ENCODE data around the gene RASGRF2. TPM values are rescaled to one million over a fixed set of nuclear protein-coding genes. Genes with fewer than 3 reads are reported as not detected.

The RASGRF2 gene
- total and polyA plus RNA-seq, 3 experiments from 2014 or later: 11.1 to 13.5 (median 13.4) TPM

DNA sequence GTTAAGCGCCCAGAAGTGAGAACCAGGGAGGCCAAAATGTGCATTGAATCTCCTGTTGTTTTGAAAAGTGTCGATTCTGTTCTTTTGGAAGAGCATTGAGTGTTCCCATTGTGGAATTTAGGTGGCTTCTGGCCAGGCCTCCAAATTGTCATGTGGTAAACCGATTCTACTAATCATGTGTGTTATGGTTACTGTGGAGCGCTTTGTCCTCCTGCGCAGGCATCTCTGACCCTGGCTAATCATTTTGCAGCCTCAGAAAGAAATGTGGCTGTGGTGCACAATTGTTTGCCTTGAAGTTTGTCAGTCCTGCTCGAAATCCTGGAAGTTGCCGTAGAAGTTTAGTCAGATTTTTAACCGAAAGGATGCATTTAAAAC, 121.3 kb downstream of the RASGRF2 start:
- Histone ChIP-seq H3K4me3 (ENCODE audit: low read length) (no peak overlapping the region), H3K27me3 (ENCODE audit: insufficient read depth, low read length, poor library complexity, severe bottlenecking) (no peaks in the 10 kb centered on the region), H3K36me3 (ENCODE audit: insufficient read depth, low read length) (peaks cover 9% of the 10 kb centered on the region), H3K4me1 (ENCODE audit: insufficient read depth, low read length) (no peaks in the 10 kb centered on the region), H3K27ac (ENCODE audit: low read depth, low read length) (no peak overlapping the region), H3K9me3 (ENCODE audit: low read length) (no peaks in the 10 kb centered on the region)
- Mint-ChIP-seq H3K27me3 (peaks cover 0 to 3% of the 10 kb centered on the region in 2 donors), H3K9me3 (peaks cover 0 to 10% (median 8%) of the 10 kb centered on the region in 5 donors), H3K36me3 (peaks cover 24 to 73% (median 27%) of the 10 kb centered on the region in 3 donors), H3K4me3 (no peak overlapping the region), H3K27ac (no peak overlapping the region), H3K4me1 (peaks cover 3% of the 10 kb centered on the region in 3 donors)
- DNase-seq: no peak
- CTCF ChIA-PET: no interaction called here
- POLR2A ChIA-PET: no interaction called here

GRCh38 chr5:81086881-81087281, 126.7 kb downstream of the RASGRF2 start:
- no peaks in the 10 kb centered on the region for H3K4me1 ChIP-seq (ENCODE audit: insufficient read depth, low read length)
- H3K4me3 Mint-ChIP-seq: no peak overlapping the region
- peaks cover 6 to 75% (median 29%) of the 10 kb centered on the region in 3 donors for H3K36me3 Mint-ChIP-seq
- POLR2A ChIA-PET: no interaction called here
- H3K9me3 Mint-ChIP-seq: no peaks in the 10 kb centered on the region
- peaks cover 5% of the 10 kb centered on the region for H3K36me3 ChIP-seq (ENCODE audit: insufficient read depth, low read length)
- H3K9me3 ChIP-seq (ENCODE audit: low read length): no peaks in the 10 kb centered on the region
- H3K27me3 Mint-ChIP-seq: peaks cover 0 to 1% of the 10 kb centered on the region in 2 donors
- H3K27ac Mint-ChIP-seq: no peak overlapping the region
- H3K27me3 ChIP-seq (ENCODE audit: insufficient read depth, low read length, poor library complexity, severe bottlenecking): no peaks in the 10 kb centered on the region
- CTCF ChIA-PET: no interaction called here
- no peak overlapping the region for H3K27ac ChIP-seq (ENCODE audit: low read depth, low read length)
- H3K4me3 ChIP-seq (ENCODE audit: low read length): no peak overlapping the region
- H3K4me1 Mint-ChIP-seq: peaks cover 3% of the 10 kb centered on the region in 3 donors
- no peak for DNase-seq

DNA sequence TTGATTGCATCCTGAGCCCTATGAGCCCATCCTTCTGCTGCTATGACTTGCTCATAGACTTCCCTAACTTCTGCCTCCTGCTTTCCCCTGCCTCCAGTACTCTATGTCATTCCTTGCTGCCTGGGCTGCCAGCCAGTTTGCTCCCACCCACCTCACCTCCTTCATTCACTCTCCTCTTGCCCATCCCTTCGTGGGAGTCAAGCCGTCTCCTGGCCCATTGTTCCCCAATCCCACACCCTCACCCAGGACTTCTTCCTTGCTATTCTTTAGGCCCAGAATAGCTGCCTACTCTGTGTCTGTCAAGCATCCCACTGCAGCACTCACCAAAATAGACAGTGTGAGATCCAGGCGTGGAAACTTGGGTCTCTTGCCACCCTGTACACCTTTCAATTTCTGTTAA, 131.0 kb downstream of the RASGRF2 start:
- H3K9me3 ChIP-seq (ENCODE audit: low read length): no peaks in the 10 kb centered on the region
- no peaks in the 10 kb centered on the region for H3K27me3 ChIP-seq (ENCODE audit: insufficient read depth, low read length, poor library complexity, severe bottlenecking)
- peaks cover 12 to 69% (median 24%) of the 10 kb centered on the region in 3 donors for H3K36me3 Mint-ChIP-seq
- ChIA-PET POLR2A (no interaction called here), CTCF (no interaction called here)
- no peak overlapping the region for H3K4me3 Mint-ChIP-seq
- H3K27ac Mint-ChIP-seq: peak overlapping the region in 2 of 8 donors; percentile 2 to 18
- H3K27ac ChIP-seq (ENCODE audit: low read depth, low read length): no peak overlapping the region
- H3K4me1 ChIP-seq (ENCODE audit: insufficient read depth, low read length): no peaks in the 10 kb centered on the region
- no peaks in the 10 kb centered on the region for H3K27me3 Mint-ChIP-seq
- H3K36me3 ChIP-seq (ENCODE audit: insufficient read depth, low read length): peaks cover 5% of the 10 kb centered on the region
- H3K4me1 Mint-ChIP-seq: no peaks in the 10 kb centered on the region
- H3K9me3 Mint-ChIP-seq: no peaks in the 10 kb centered on the region
- no peak overlapping the region for H3K4me3 ChIP-seq (ENCODE audit: low read length)
- no peak for DNase-seq

- no peak overlapping the region for H3K4me3 Mint-ChIP-seq
- POLR2A ChIA-PET: no interaction called here
- H3K36me3 ChIP-seq (ENCODE audit: insufficient read depth, low read length): no peaks in the 10 kb centered on the region
- no peaks in the 10 kb centered on the region for H3K27me3 ChIP-seq (ENCODE audit: insufficient read depth, low read length, poor library complexity, severe bottlenecking)
- no peaks in the 10 kb centered on the region for H3K9me3 ChIP-seq (ENCODE audit: low read length)
- no peak overlapping the region for H3K27ac Mint-ChIP-seq
- DNase-seq: no peak
- no peaks in the 10 kb centered on the region for H3K4me1 ChIP-seq (ENCODE audit: insufficient read depth, low read length)
- H3K27ac ChIP-seq (ENCODE audit: low read depth, low read length): no peak overlapping the region
- H3K4me3 ChIP-seq (ENCODE audit: low read length): no peak overlapping the region
- peaks cover 9 to 51% (median 16%) of the 10 kb centered on the region in 3 donors for H3K36me3 Mint-ChIP-seq
- H3K27me3 Mint-ChIP-seq: no peaks in the 10 kb centered on the region
- no peaks in the 10 kb centered on the region for H3K9me3 Mint-ChIP-seq
- no peaks in the 10 kb centered on the region for H3K4me1 Mint-ChIP-seq
- CTCF ChIA-PET: no interaction called here
These were observed 133.5 kb downstream of the RASGRF2 start for GRCh38 chr5:81093536-81094196.

DNA sequence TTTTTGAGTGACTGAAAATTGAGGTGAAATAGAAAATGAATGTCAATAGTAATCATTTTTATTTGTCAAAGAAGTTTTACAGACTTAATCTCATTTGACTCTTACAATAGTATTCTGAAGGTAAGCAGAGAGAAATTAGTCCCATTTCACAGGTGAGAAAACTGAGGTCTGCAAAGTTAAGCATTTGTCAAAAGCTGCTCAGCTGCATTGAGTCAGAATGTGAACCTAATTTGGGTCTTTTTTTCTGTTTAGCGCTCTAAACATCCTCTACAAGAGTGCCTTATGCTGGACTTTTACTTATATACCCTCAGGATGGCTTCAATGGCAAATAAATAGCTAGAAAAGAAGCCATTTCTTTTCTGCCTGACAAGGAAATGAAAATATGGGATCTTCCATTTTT, 135.7 kb downstream of the RASGRF2 start:
- Histone ChIP-seq H3K27ac (ENCODE audit: low read depth, low read length) (no peak overlapping the region), H3K9me3 (ENCODE audit: low read length) (no peaks in the 10 kb centered on the region), H3K36me3 (ENCODE audit: insufficient read depth, low read length) (no peaks in the 10 kb centered on the region), H3K4me3 (ENCODE audit: low read length) (no peak overlapping the region), H3K27me3 (ENCODE audit: insufficient read depth, low read length, poor library complexity, severe bottlenecking) (no peaks in the 10 kb centered on the region), H3K4me1 (ENCODE audit: insufficient read depth, low read length) (no peaks in the 10 kb centered on the region)
- Mint-ChIP-seq H3K27ac (no peak overlapping the region), H3K27me3 (no peaks in the 10 kb centered on the region), H3K4me1 (no peaks in the 10 kb centered on the region), H3K9me3 (no peaks in the 10 kb centered on the region), H3K4me3 (no peak overlapping the region), H3K36me3 (peaks cover 9 to 53% (median 18%) of the 10 kb centered on the region in 3 donors)
- DNase-seq: no peak
- CTCF ChIA-PET: interaction anchor here (1.1 kb wide), 1 partner anchor 13 kb away, joined by 3 read pairs; no protein-coding TSS in a partner anchor
- POLR2A ChIA-PET: no interaction called here

- Mint-ChIP-seq H3K9me3 (no peaks in the 10 kb centered on the region), H3K4me3 (no peak overlapping the region), H3K4me1 (no peaks in the 10 kb centered on the region), H3K27ac (no peak overlapping the region), H3K27me3 (no peaks in the 10 kb centered on the region), H3K36me3 (peaks cover 6 to 46% (median 9%) of the 10 kb centered on the region in 3 donors)
- ChIA-PET CTCF (interaction anchor here (2.4 kb wide), 1 partner anchor 11 kb away, joined by 7 read pairs; no protein-coding TSS in a partner anchor), POLR2A (no interaction called here)
- no peak overlapping the region for H3K4me3 ChIP-seq (ENCODE audit: low read length)
- no peak overlapping the region for H3K27ac ChIP-seq (ENCODE audit: low read depth, low read length)
- no peaks in the 10 kb centered on the region for H3K36me3 ChIP-seq (ENCODE audit: insufficient read depth, low read length)
- H3K9me3 ChIP-seq (ENCODE audit: low read length): no peaks in the 10 kb centered on the region
- H3K4me1 ChIP-seq (ENCODE audit: insufficient read depth, low read length): no peaks in the 10 kb centered on the region
- DNase-seq: no peak
- no peaks in the 10 kb centered on the region for H3K27me3 ChIP-seq (ENCODE audit: insufficient read depth, low read length, poor library complexity, severe bottlenecking)
These were observed 137.6 kb downstream of the RASGRF2 start for GRCh38 chr5:81097713-81098112.

GRCh38 chr5:81105261-81105877, 145.2 kb downstream of the RASGRF2 start:
- peaks cover 16 to 32% (median 25%) of the 10 kb centered on the region in 3 donors for H3K4me1 Mint-ChIP-seq
- no peak for DNase-seq
- Histone ChIP-seq H3K9me3 (ENCODE audit: low read length) (no peaks in the 10 kb centered on the region), H3K4me1 (ENCODE audit: insufficient read depth, low read length) (peaks cover 13% of the 10 kb centered on the region), H3K36me3 (ENCODE audit: insufficient read depth, low read length) (no peaks in the 10 kb centered on the region), H3K27ac (ENCODE audit: low read depth, low read length) (no peak overlapping the region), H3K4me3 (ENCODE audit: low read length) (no peak overlapping the region), H3K27me3 (ENCODE audit: insufficient read depth, low read length, poor library complexity, severe bottlenecking) (no peaks in the 10 kb centered on the region)
- peak overlapping the region in 5 of 7 donors; percentile 2 to 54 (median 45) for H3K4me3 Mint-ChIP-seq
- ChIA-PET CTCF (interaction anchor here (1.2 kb wide), 1 partner anchor 10 kb away, joined by 3 read pairs; no protein-coding TSS in a partner anchor), POLR2A (no interaction called here)
- no peaks in the 10 kb centered on the region for H3K27me3 Mint-ChIP-seq
- no peaks in the 10 kb centered on the region for H3K9me3 Mint-ChIP-seq
- H3K36me3 Mint-ChIP-seq: peaks cover 0 to 12% (median 6%) of the 10 kb centered on the region in 3 donors
- H3K27ac Mint-ChIP-seq: peak overlapping the region in 7 of 8 donors; percentile 21 to 83 (median 61)

GRCh38 chr5:81115261-81115660, 155.1 kb downstream of the RASGRF2 start:
- peaks cover 0 to 2% (median 0%) of the 10 kb centered on the region in 3 donors for H3K4me1 Mint-ChIP-seq
- Histone ChIP-seq H3K4me3 (ENCODE audit: low read length) (no peak overlapping the region), H3K4me1 (ENCODE audit: insufficient read depth, low read length) (no peaks in the 10 kb centered on the region), H3K27me3 (ENCODE audit: insufficient read depth, low read length, poor library complexity, severe bottlenecking) (no peaks in the 10 kb centered on the region), H3K9me3 (ENCODE audit: low read length) (no peaks in the 10 kb centered on the region), H3K36me3 (ENCODE audit: insufficient read depth, low read length) (peaks cover 9% of the 10 kb centered on the region), H3K27ac (ENCODE audit: low read depth, low read length) (no peak overlapping the region)
- ChIA-PET CTCF (interaction anchor here (0.6 to 1.2 kb wide), 2 partner anchors 10 to 71 kb away, joined by 3 read pairs; no protein-coding TSS in a partner anchor), POLR2A (no interaction called here)
- no peaks in the 10 kb centered on the region for H3K27me3 Mint-ChIP-seq
- H3K9me3 Mint-ChIP-seq: no peaks in the 10 kb centered on the region
- H3K27ac Mint-ChIP-seq: peak overlapping the region in 1 of 8 donors; percentile 36
- no peak for DNase-seq
- peaks cover 26 to 78% (median 46%) of the 10 kb centered on the region in 3 donors for H3K36me3 Mint-ChIP-seq
- no peak overlapping the region for H3K4me3 Mint-ChIP-seq

Data from CD8-positive, alpha-beta memory T cell (primary cell).